ENCODE measurements around the gene TECTA. TPM values are rescaled to one million over a fixed set of nuclear protein-coding genes. Genes with fewer than 3 reads are reported as not detected.

TECTA gene
- polyA plus RNA-seq, 1 of the 3 experiments (the other 2 are of a cell fraction), result 0.58 TPM

GRCh38 chr11:121140369-121140768, 39.3 kb downstream of the TECTA start:
- TF ChIP-seq SIN3A (IDR thresholded peaks at IDR 0.05; ENCODE audit: borderline replicate concordance, low read depth, low read length), result no peak
- TF ChIP-seq GATA2 (CRISPR knock-in tag; IDR thresholded peaks at IDR 0.05), result no peak
- TF ChIP-seq USF1 (IDR thresholded peaks at IDR 0.05; ENCODE audit: borderline replicate concordance, low read depth), result no peak
- no peak for TF ChIP-seq REST (IDR thresholded peaks at IDR 0.05; ENCODE audit: low read depth, low read length)
- no peak for TF ChIP-seq TEAD4 (IDR thresholded peaks at IDR 0.05; ENCODE audit: borderline replicate concordance, insufficient read depth)
- TF ChIP-seq YY1 (IDR thresholded peaks at IDR 0.05; ENCODE audit: low read depth), result no peak
- no peak for TF ChIP-seq EP300 (IDR thresholded peaks at IDR 0.05; ENCODE audit: borderline replicate concordance in 1 of 2, low read depth in 1 of 2, low read length in 1 of 2)
- no peak for TF ChIP-seq CTCF (IDR thresholded peaks at IDR 0.05)
- TF ChIP-seq ELF1 (IDR thresholded peaks at IDR 0.05), result no peak
- TF ChIP-seq JUND (IDR thresholded peaks at IDR 0.05), result no peak
- no peak for TF ChIP-seq POLR2AphosphoS5 (IDR thresholded peaks at IDR 0.05; ENCODE audit: low read depth, low read length)
- no peak for TF ChIP-seq NFIC (IDR thresholded peaks at IDR 0.05; ENCODE audit: borderline replicate concordance)
- no peak for TF ChIP-seq CHD2 (IDR thresholded peaks at IDR 0.05; ENCODE audit: low read length, partially characterized antibody)
- no peak for TF ChIP-seq TAF1 (IDR thresholded peaks at IDR 0.05; ENCODE audit: borderline replicate concordance, low read depth, low read length)
- TF ChIP-seq PBX3 (IDR thresholded peaks at IDR 0.05), result no peak
- ChIA-PET CTCF (no interaction called here), POLR2A (no interaction called here)
- WGBS (ENCODE audit: low lambda C conversion rate), result 24% methylated on average over 6 of the region's 8 CpGs
- Histone ChIP-seq H3K9ac (no peak overlapping the region), H3K4me3 (ENCODE audit: low read depth in 2 of 2, low read length in 1 of 2) (no peak overlapping the region), H3K36me3 (replicated peaks in 1 of 2; ENCODE audit: control insufficient read depth in 1 of 2, insufficient read depth in 2 of 2, low read length in 1 of 2) (no peaks in the 10 kb centered on the region), H2AFZ (ENCODE audit: low read depth) (no peak overlapping the region), H3K79me2 (ENCODE audit: insufficient read depth) (no peaks in the 10 kb centered on the region), H3K4me2 (no peak overlapping the region), H3K4me1 (ENCODE audit: control insufficient read depth in 1 of 2, insufficient read depth in 2 of 2, low read depth in 1 of 2, low read length in 1 of 2) (no peaks in the 10 kb centered on the region; a peak in 1 of 4 replicates), H3F3A (replicated peaks; ENCODE audit: insufficient read depth) (no peaks in the 10 kb centered on the region), H3K27ac (ENCODE audit: low read depth in 2 of 2, low read length in 1 of 2) (no peak overlapping the region), H3K27me3 (ENCODE audit: insufficient read depth) (no peaks in the 10 kb centered on the region), H3K9me3 (no peaks in the 10 kb centered on the region), H3K9me2 (no peaks in the 10 kb centered on the region), H4K20me1 (ENCODE audit: insufficient read depth) (no peaks in the 10 kb centered on the region)
- DNase-seq, result no peak
